ENCODE data around the gene GRIK4.

GRIK4 gene

DNA sequence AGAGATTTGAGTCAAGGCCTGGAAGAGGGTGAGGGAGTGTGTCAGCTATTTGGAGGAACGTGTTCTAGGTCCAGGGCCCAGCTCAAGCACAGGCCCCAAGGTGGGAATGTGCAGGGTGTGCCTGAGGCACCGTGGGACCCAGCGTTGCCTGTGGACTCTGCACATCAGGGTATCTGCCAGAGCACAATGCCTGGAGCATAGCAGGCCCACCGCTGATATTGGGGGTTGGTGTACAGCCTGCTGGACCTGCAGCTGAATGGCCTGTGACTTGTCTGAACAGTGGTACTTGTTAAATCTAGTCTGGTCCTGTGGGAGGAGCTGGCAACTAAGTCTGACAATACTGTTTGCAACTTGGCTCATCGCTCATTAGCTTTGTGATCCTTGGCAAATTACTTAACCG is 131.7 kb downstream of the GRIK4 start:
- TF ChIP-seq GATA2 (IDR thresholded peaks at IDR 0.05; ENCODE audit: low read depth, low read length) (no peak), GATA3 (IDR thresholded peaks at IDR 0.05; ENCODE audit: low read depth, low read length) (no peak)

DNA sequence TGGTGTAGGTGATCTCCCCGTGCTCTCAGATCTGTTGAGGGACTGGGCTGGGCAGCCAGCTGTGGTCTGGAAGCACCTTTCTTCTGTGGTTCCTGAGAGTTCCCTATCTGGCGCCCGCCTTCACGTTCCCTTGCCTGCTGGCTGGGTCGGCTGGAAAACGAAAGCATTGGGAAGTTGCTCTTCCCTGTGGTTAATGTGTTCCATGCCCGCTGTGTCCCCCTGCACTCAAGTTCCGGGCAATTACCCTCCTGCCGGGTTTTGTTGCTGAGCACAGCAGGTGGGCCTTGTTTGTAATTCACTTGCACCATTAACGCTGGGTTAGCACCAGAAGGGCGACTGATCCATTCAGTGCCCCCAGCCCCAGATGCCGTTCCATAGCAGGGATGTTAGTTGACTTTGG is 134.1 kb downstream of the GRIK4 start:
- TF ChIP-seq GATA2 (IDR thresholded peaks at IDR 0.05; ENCODE audit: low read depth, low read length) (no peak), GATA3 (IDR thresholded peaks at IDR 0.05; ENCODE audit: low read depth, low read length) (no peak)

DNA sequence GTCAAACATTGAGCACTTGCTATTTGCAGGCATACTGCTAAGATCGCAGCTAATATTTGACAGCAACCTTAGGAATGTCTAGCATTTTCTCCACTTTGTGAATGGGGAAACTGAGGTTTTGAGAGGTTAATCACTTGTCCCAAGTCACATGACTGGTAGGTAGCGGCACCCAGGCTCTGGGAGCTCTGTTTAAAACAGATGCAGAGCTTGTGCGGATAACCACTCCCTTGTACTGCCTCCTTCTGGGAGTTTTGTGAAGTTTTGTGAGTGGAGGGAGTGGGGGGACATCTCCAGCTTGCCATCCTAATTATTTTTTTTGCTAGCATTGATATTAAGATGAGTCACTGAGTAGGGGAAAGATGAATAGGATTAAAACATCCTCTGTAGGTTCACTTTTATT is 134.7 kb downstream of the GRIK4 start:
- TF ChIP-seq GATA3 (IDR thresholded peaks at IDR 0.05; ENCODE audit: low read depth, low read length) (no peak), GATA2 (IDR thresholded peaks at IDR 0.05; ENCODE audit: low read depth, low read length) (no peak)

GRCh38 chr11:120647681-120648080 is 136.1 kb downstream of the GRIK4 start:
- no peak for TF ChIP-seq GATA2 (IDR thresholded peaks at IDR 0.05; ENCODE audit: low read depth, low read length)
- no peak for TF ChIP-seq GATA3 (IDR thresholded peaks at IDR 0.05; ENCODE audit: low read depth, low read length)

DNA sequence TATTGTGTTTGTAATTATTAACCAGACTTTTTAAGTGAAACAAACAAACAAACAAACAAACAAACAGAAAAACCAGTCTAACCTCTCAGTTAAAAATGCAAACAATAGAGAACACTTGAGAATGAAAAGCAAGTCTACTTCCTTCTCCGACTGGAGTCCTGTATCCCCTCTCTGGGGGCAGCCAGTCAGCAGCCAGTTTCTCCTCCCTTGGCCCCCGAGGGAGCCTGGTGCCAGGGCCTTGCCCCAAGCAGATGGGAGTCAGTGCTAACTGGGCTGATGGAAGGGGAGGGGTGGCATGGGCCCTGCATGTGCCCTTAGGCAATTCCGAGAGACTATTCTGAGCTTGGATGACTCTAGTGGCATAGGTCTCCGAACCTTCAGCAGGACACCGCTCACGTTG is 137.2 kb downstream of the GRIK4 start:
- no peak for TF ChIP-seq GATA2 (IDR thresholded peaks at IDR 0.05; ENCODE audit: low read depth, low read length)
- TF ChIP-seq GATA3 (IDR thresholded peaks at IDR 0.05; ENCODE audit: low read depth, low read length) = no peak

- TF ChIP-seq GATA2 (IDR thresholded peaks at IDR 0.05; ENCODE audit: low read depth, low read length) (no peak), GATA3 (IDR thresholded peaks at IDR 0.05; ENCODE audit: low read depth, low read length) (no peak)
Measured at GRCh38 chr11:120649316-120649715, 137.8 kb downstream of the GRIK4 start.

GRCh38 chr11:120651396-120651795 is 139.8 kb downstream of the GRIK4 start:
- no peak for TF ChIP-seq GATA3 (IDR thresholded peaks at IDR 0.05; ENCODE audit: low read depth, low read length)
- no peak for TF ChIP-seq GATA2 (IDR thresholded peaks at IDR 0.05; ENCODE audit: low read depth, low read length)

GRCh38 chr11:120651836-120652235 is 140.3 kb downstream of the GRIK4 start:
- no peak for TF ChIP-seq GATA2 (IDR thresholded peaks at IDR 0.05; ENCODE audit: low read depth, low read length)

DNA sequence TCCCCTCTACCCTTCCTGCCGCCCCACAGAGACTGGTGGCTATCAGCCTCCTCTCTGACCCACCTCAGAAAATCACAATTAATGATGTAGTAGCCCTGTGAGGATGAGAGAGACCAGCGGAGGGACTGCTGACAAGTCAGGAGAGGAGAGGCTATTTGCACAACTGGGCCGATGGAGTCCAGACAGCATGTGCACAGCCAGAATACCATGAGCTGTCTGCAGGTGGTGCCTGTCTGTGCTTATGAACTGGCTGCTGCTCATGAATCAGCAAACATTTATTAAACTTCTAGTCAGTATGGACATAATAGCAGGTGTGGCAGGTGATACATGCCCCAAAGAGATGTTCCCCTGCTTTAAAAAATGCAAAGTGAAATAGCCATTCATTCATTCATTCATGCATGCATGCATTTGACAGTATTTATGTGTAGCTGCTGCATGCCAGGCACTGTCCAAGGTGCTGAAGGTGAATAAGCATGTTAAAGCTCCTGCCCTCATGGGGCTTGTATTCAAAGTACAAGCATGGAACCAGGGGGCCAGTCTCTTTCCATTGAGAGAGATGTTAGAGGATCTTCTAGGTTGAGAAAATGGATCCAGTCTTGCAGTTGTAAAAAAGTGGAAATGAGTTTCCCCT is 141.3 kb downstream of the GRIK4 start:
- TF ChIP-seq GATA3 (IDR thresholded peaks at IDR 0.05; ENCODE audit: low read depth, low read length) = no peak

- TF ChIP-seq GATA2 (IDR thresholded peaks at IDR 0.05; ENCODE audit: low read depth, low read length) (no peak), GATA3 (IDR thresholded peaks at IDR 0.05; ENCODE audit: low read depth, low read length) (no peak)
Measured at GRCh38 chr11:120655589-120655988, 144.0 kb downstream of the GRIK4 start.

- TF ChIP-seq GATA3 (IDR thresholded peaks at IDR 0.05; ENCODE audit: low read depth, low read length) (no peak), GATA2 (IDR thresholded peaks at IDR 0.05; ENCODE audit: low read depth, low read length) (no peak)
Measured at GRCh38 chr11:120657306-120658070, 145.9 kb downstream of the GRIK4 start.

GRCh38 chr11:120658071-120658423 is 146.5 kb downstream of the GRIK4 start:
- TF ChIP-seq GATA3 (IDR thresholded peaks at IDR 0.05; ENCODE audit: low read depth, low read length) (no peak), GATA2 (IDR thresholded peaks at IDR 0.05; ENCODE audit: low read depth, low read length) (no peak)

GRCh38 chr11:120659076-120659475 is 147.5 kb downstream of the GRIK4 start:
- TF ChIP-seq GATA3 (IDR thresholded peaks at IDR 0.05; ENCODE audit: low read depth, low read length) (no peak), GATA2 (IDR thresholded peaks at IDR 0.05; ENCODE audit: low read depth, low read length) (no peak)

- TF ChIP-seq GATA3 (IDR thresholded peaks at IDR 0.05; ENCODE audit: low read depth, low read length) (no peak), GATA2 (IDR thresholded peaks at IDR 0.05; ENCODE audit: low read depth, low read length) (no peak)
Measured at GRCh38 chr11:120660024-120660565, 148.5 kb downstream of the GRIK4 start.

DNA sequence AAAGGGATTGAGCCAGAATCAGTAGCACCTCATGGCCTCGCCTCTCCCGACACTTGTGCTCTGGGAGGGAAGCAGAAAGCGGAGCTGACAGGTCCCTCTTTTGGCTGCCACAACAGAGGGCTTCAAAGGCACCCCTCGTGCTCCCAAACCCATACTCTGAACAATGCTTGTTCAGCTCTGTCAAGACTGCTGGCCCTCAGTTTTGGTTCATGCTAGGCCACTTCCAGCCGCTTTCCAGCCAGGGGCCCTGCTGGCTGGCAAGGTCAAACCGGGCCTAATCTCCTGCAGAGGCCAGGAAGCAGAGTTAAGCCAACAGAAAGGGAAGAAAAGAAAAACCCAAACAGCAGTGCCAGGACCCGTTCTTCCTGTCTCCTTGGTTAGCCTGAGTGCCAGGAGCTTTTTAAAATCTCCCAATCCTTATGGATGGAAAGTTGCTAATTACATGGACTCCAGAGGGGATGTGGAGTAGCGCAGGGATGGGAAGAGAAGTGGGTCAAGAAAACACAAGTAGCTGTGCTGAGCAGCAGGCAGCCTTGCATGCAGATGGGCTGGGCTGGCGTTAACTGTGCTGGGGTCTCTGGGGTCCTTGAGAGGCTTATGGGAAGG is 150.6 kb downstream of the GRIK4 start:
- no peak for TF ChIP-seq GATA2 (IDR thresholded peaks at IDR 0.05; ENCODE audit: low read depth, low read length)
- TF ChIP-seq GATA3 (IDR thresholded peaks at IDR 0.05; ENCODE audit: low read depth, low read length) = no peak
